Measurements from ENCODE around the gene SLC8A1. TPM values are rescaled to one million over a fixed set of nuclear protein-coding genes. Genes with fewer than 3 reads are reported as not detected.

The SLC8A1 gene
- total and polyA plus RNA-seq, 8 donors = 5.4 to 39.7 (median 6.6) TPM

DNA sequence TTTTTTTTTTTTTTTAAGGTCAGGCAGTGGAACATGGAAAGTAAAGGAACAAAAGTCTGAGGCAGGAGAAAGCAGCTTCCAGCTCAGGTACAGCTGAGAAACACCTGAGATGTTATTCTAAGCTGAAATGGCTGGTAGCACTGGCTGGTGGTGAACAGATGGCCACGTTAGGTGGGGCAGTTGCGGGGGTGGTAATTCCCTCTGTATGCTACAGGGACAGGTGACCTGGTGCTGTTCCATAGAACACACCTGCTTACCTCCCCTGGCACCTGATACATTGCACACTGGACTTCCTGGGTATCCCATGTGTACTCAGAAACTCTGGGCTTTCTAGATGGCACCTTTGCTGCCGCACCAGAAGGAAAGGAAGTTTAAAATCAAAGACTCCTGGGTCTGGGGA lies 333.3 kb downstream of the SLC8A1 start:
- ATAC-seq (no peak), DNase-seq (no peak)
- no peaks in the 10 kb centered on the region for H3K27me3 ChIP-seq
- TF ChIP-seq, protein P1, sequence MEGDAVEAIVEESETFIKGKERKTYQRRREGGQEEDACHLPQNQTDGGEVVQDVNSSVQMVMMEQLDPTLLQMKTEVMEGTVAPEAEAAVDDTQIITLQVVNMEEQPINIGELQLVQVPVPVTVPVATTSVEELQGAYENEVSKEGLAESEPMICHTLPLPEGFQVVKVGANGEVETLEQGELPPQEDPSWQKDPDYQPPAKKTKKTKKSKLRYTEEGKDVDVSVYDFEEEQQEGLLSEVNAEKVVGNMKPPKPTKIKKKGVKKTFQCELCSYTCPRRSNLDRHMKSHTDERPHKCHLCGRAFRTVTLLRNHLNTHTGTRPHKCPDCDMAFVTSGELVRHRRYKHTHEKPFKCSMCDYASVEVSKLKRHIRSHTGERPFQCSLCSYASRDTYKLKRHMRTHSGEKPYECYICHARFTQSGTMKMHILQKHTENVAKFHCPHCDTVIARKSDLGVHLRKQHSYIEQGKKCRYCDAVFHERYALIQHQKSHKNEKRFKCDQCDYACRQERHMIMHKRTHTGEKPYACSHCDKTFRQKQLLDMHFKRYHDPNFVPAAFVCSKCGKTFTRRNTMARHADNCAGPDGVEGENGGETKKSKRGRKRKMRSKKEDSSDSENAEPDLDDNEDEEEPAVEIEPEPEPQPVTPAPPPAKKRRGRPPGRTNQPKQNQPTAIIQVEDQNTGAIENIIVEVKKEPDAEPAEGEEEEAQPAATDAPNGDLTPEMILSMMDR (IDR thresholded peaks at IDR 0.05) = no peak
- peaks cover 0 to 3% of the 10 kb centered on the region in 2 donors for H3K36me3 ChIP-seq
- H3K9me3 ChIP-seq = no peaks in the 10 kb centered on the region
- no peak overlapping the region for H3K4me3 ChIP-seq
- H3K4me1 ChIP-seq = no peaks in the 10 kb centered on the region
- no peak overlapping the region for H3K27ac ChIP-seq
- intact Hi-C loops (cut with DNase I) = no loop called here

DNA sequence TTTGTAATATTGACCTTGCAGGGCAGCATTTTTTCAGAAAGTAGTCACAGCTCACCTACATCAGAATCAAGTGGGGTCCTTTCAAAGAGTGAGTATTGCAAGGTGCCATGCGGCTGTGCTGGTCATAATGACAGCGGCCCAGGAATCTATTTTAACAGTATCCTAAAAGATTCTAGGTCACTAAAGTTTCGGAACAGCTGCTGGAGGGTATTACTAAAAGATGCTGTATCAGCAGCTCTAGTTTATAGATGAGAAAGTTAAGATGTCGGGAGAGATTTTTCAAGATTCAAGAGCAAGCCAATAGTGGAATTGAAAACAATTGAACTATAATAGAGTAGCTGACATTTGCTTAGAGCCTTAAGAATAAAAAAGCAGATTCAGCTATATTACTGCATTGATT lies 336.0 kb downstream of the SLC8A1 start:
- DNase-seq = no peak
- no peak for ATAC-seq
- H3K27me3 ChIP-seq = no peaks in the 10 kb centered on the region
- H3K4me1 ChIP-seq = no peaks in the 10 kb centered on the region
- peaks cover 0 to 3% of the 10 kb centered on the region in 2 donors for H3K36me3 ChIP-seq
- H3K9me3 ChIP-seq = no peaks in the 10 kb centered on the region
- H3K27ac ChIP-seq = no peak overlapping the region
- intact Hi-C loops (cut with DNase I) = no loop called here
- no peak overlapping the region for H3K4me3 ChIP-seq
- TF ChIP-seq, protein P1 (IDR thresholded peaks at IDR 0.05) = no peak

DNA sequence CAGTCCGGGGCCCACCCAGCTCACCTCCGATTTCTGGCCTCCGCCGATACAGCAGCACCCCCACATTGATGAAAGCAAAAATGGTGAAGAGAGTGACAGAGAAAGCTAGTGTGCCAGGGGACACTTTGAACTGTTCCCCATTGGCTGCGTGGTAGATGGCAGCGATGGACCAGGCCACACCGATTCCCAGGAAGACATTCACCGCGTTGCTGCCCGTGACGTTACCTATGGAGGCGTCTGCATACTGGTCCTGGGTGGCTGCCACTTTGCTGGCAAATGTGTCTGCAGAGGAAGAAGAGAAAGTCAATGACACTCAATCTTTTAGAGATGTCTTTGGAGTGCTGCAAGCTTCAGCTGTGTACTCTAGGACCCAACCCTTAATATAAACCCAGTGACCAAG lies 336.5 kb downstream of the SLC8A1 start:
- DNase-seq (peak in 1 of 4 donors; percentile 37), ATAC-seq (no peak)
- Histone ChIP-seq H3K27ac (no peak overlapping the region), H3K27me3 (no peaks in the 10 kb centered on the region), H3K4me1 (no peaks in the 10 kb centered on the region), H3K36me3 (peaks cover 0 to 3% of the 10 kb centered on the region in 2 donors), H3K9me3 (no peaks in the 10 kb centered on the region), H3K4me3 (no peak overlapping the region)
- TF ChIP-seq, protein P1 (IDR thresholded peaks at IDR 0.05) = no peak
- intact Hi-C loops (cut with DNase I) = no loop called here

DNA sequence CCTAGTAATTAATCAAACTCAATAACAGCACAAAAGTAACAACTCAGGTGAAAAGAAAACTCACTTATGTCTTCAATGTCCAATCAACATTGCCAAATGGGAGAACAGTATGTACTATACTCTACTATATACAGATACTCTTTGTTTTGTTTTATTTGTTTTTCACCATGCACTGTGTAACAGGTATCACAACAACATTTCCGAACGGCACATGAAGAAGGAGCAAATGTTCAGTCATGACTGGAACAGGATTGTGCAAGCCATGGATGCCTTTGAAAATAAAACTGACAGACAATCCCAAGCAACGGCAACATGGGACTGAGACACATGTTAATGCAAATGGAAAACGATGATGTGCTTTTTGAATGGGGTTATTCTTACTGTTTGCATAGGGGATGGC lies 337.9 kb downstream of the SLC8A1 start:
- DNase-seq = no peak
- ATAC-seq = no peak
- no peaks in the 10 kb centered on the region for H3K9me3 ChIP-seq
- peaks cover 0 to 3% of the 10 kb centered on the region in 2 donors for H3K36me3 ChIP-seq
- no peaks in the 10 kb centered on the region for H3K4me1 ChIP-seq
- H3K4me3 ChIP-seq = no peak overlapping the region
- intact Hi-C loops (cut with DNase I) = no loop called here
- H3K27ac ChIP-seq = no peak overlapping the region
- TF ChIP-seq, protein P1 (IDR thresholded peaks at IDR 0.05) = no peak
- H3K27me3 ChIP-seq = no peaks in the 10 kb centered on the region

DNA sequence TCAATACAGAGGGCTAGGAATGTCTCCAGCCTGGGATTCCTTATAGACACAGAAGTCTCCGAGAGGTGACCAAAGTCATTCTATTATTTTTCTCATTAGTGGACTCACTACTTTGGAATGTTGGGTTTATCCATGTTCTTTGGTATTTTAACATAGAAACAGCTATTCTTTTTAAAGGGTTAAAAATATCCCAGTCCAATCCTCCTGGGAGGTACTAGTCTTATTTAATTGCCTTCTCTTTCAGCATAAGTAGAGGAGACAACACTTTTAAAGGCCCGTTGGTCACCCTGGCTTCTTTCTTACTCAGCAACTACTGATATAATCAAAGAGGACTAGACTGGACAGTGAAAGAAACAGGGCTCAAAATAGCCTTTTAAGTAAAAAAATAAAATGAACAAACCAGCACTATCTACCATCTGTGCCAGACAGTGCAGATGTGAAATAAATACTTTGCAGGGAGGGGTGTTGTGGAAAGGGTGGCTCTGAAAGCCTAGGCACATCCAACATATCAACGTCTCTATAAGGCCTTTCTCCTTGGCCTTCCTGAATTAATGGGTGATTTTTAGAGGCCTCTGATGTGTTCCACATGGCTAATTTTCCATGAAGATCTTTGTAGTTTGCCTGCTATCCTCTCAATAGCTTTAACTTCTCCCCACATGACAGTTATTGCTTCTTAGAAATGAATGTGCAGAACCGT lies 338.5 kb downstream of the SLC8A1 start:
- DNase-seq = no peak
- TF ChIP-seq, protein P1 (IDR thresholded peaks at IDR 0.05) = no peak
- H3K4me3 ChIP-seq = no peak overlapping the region
- no peaks in the 10 kb centered on the region for H3K4me1 ChIP-seq
- ATAC-seq = no peak
- H3K9me3 ChIP-seq = no peaks in the 10 kb centered on the region
- no peaks in the 10 kb centered on the region for H3K27me3 ChIP-seq
- peaks cover 0 to 3% of the 10 kb centered on the region in 2 donors for H3K36me3 ChIP-seq
- intact Hi-C loops (cut with DNase I) = no loop called here
- no peak overlapping the region for H3K27ac ChIP-seq

Data from left lung (tissue), 10 donors.